Measurements from ENCODE around the gene MIP.
"Not testable (repeated sequence)": the region's sequence is repeated elsewhere in the genome, so short reads cannot be mapped to it uniquely, and the experiment has no call there.

Gene MIP

GRCh38 chr12:56410768-56411167 is 43.7 kb downstream of the MIP start:
- no peak for DNase-seq (ENCODE audit: low read depth)

- no peak for DNase-seq (ENCODE audit: low read depth)
Observed at GRCh38 chr12:56408799-56409417, 45.5 kb downstream of the MIP start.

- not testable (repeated sequence) for DNase-seq (ENCODE audit: low read depth)
Observed at GRCh38 chr12:56404227-56404626, 50.2 kb downstream of the MIP start.

- not testable (repeated sequence) for DNase-seq (ENCODE audit: low read depth)
Observed at GRCh38 chr12:56401612-56402011, 52.8 kb downstream of the MIP start.

- not testable (repeated sequence) for DNase-seq (ENCODE audit: low read depth)
Observed at GRCh38 chr12:56401125-56401524, 53.3 kb downstream of the MIP start.

Measured in T follicular helper cell (primary cell).